B cell (primary cell): ENCODE results near the gene C5AR1. TPM values are rescaled to one million over a fixed set of nuclear protein-coding genes. Genes with fewer than 3 reads are reported as not detected.

Experiments
- ATAC-seq: fragments of 200-7000 bp; cut with Tn5 transposase; one replicate; pipeline ENCODE4 v1.10.0; 2021; ENCODE audit warnings: low read depth, mild to moderate bottlenecking, moderate number of reproducible peaks, moderate library complexity
- CTCF ChIA-PET: fragments of 350-600 bp; sonication (Branson Sonifier 250); formaldehyde crosslinking; loops from one replicate; lab custom pipeline; 2021; ENCODE audit warnings: antibody characterized with exemption, inconsistent platforms; lab: Charles Lee
- POLR2A ChIA-PET: fragments of 350-600 bp; sonication (Branson Sonifier 250); formaldehyde crosslinking; loops from one replicate; lab custom pipeline; 2021; ENCODE audit warnings: antibody characterized with exemption; lab: Charles Lee
- DNase-seq: peaks from one replicate; pipeline ENCODE4 v3.0.0; 2013
- H2AFZ ChIP-seq: 2 replicates; pipeline ENCODE4 v1.6.1; 2012; ENCODE audit warnings: mild to moderate bottlenecking, low read depth, low read length; ENCODE audit not compliant: insufficient read depth, poor library complexity, severe bottlenecking
- H3K27ac ChIP-seq, 2 donors: 1 replicate in 1 of 2; 2 replicates in 1 of 2; pipeline ENCODE4 v1.5.1; 2012 to 2013; ENCODE audit warnings: low read length in 2 of 2, mild to moderate bottlenecking in 2 of 2, moderate library complexity in 1 of 2
- H3K27me3 ChIP-seq, 4 experiments: fragments of 200-600 bp in 1 of 4; sonication (generic) in 1 of 4; replicated peaks in 1 of 4; 1 replicate in 2 of 4; 2 replicates in 2 of 4; pipeline versions ENCODE4 v1.6.1 to v1.7.0; 2013 to 2016; ENCODE audit warnings: low read length in 3 of 4, mild to moderate bottlenecking in 2 of 4, mixed read lengths in 1 of 4, moderate library complexity in 1 of 4; ENCODE audit not compliant: insufficient read depth in 4 of 4, control insufficient read depth in 3 of 4; ENCODE audit errors: control extremely low read depth in 1 of 4
- H3K36me3 ChIP-seq, 2 experiments: replicated peaks in 1 of 2; 1 replicate in 1 of 2; 2 replicates in 1 of 2; pipeline versions ENCODE4 v1.6.1 to v1.7.1; 2013; ENCODE audit warnings: low read length in 1 of 2; ENCODE audit not compliant: insufficient read depth in 2 of 2, control insufficient read depth in 1 of 2; ENCODE audit errors: control extremely low read depth in 1 of 2, extremely low read depth in 1 of 2
- H3K4me1 ChIP-seq, 2 donors: fragments of 200-600 bp in 1 of 2; sonication (generic) in 1 of 2; 1 replicate in 1 of 2; 2 replicates in 1 of 2; pipeline versions ENCODE4 v1.5.1 to v1.6.1; 2013 to 2017; ENCODE audit warnings: low read length in 2 of 2; ENCODE audit not compliant: control insufficient read depth in 2 of 2, insufficient read depth in 2 of 2
- H3K4me2 ChIP-seq: replicated peaks from 2 replicates; pipeline ENCODE3; 2012; ENCODE audit warnings: mild to moderate bottlenecking, low read depth, low read length; ENCODE audit not compliant: poor library complexity, severe bottlenecking
- H3K4me3 ChIP-seq, 5 experiments: fragments of 200-600 bp in 1 of 5; sonication (generic) in 1 of 5; 1 replicate in 3 of 5; 2 replicates in 2 of 5; pipeline versions ENCODE4 v1.5.1 to v1.7.0; 2011 to 2016; ENCODE audit warnings: low read length in 4 of 5, mild to moderate bottlenecking in 4 of 5, low read depth in 2 of 5, control low read depth in 1 of 5, moderate library complexity in 1 of 5; ENCODE audit not compliant: insufficient read depth in 1 of 5; ENCODE audit errors: control extremely low read depth in 1 of 5, extremely low read depth in 1 of 5
- H3K79me2 ChIP-seq: fragments of 200-600 bp; sonication (generic); one replicate; pipeline ENCODE4 v1.6.0; 2016; ENCODE audit warnings: low read length; ENCODE audit not compliant: control insufficient read depth, insufficient read depth
- H3K9ac ChIP-seq: fragments of 200-600 bp; sonication (generic); 2 replicates; pipeline ENCODE4 v1.6.1; 2017; ENCODE audit warnings: mild to moderate bottlenecking, low read length, moderate library complexity
- H3K9me3 ChIP-seq, 3 donors: one replicate each; pipeline versions ENCODE4 v1.6.1 to v1.7.1; 2013; ENCODE audit warnings: low read length in 2 of 3; ENCODE audit not compliant: control insufficient read depth in 2 of 3, insufficient read depth in 1 of 3; ENCODE audit errors: control extremely low read depth in 1 of 3
- H4K20me1 ChIP-seq: 2 replicates; pipeline ENCODE4 v1.6.0; 2012; ENCODE audit warnings: mild to moderate bottlenecking, low read length; ENCODE audit not compliant: insufficient read depth, control insufficient read depth, poor library complexity, severe bottlenecking
- H3K27ac Mint-ChIP-seq: one replicate; pipeline ENCODE4 v1.8.0; 2021; ENCODE audit warnings: mixed read lengths
- H3K27me3 Mint-ChIP-seq: one replicate; pipeline ENCODE4 v1.8.0; 2021; ENCODE audit warnings: mixed read lengths
- H3K4me1 Mint-ChIP-seq: one replicate; pipeline ENCODE4 v1.8.0; 2021; ENCODE audit warnings: mixed read lengths
- H3K4me3 Mint-ChIP-seq: one replicate; pipeline ENCODE4 v1.8.0; 2021; ENCODE audit warnings: mixed read lengths
- H3K9me3 Mint-ChIP-seq: one replicate; pipeline ENCODE4 v1.8.0; 2022; ENCODE audit warnings: mixed read lengths; ENCODE audit not compliant: insufficient read depth
- CTCF ChIP-seq: fragments of 200-600 bp; IDR thresholded peaks from one replicate; pipeline ENCODE4 v1.8.0; 2022; ENCODE audit warnings: antibody characterized with exemption, mild to moderate bottlenecking
- EZH2 ChIP-seq: IDR thresholded peaks from 2 replicates; pipeline ENCODE4 v1.6.1; 2012; ENCODE audit warnings: borderline replicate concordance, low read depth, mild to moderate bottlenecking, moderate library complexity, low read length; ENCODE audit not compliant: insufficient read depth, poor library complexity, severe bottlenecking
- WGBS: methylation state at CpG from one replicate; pipeline ENCODE4 v1.1.5; 2013; ENCODE audit warnings: missing lambda C conversion rate; ENCODE audit not compliant: insufficient coverage; 5-methylcytosine and 5-hydroxymethylcytosine counted together
- intact Hi-C: fragments of 100-400 bp; cut with micrococcal nuclease; formaldehyde crosslinking; loops from one replicate; pipeline ENCODE4 v1.10.0; 2022
- polyA plus RNA-seq: library from polyadenylated mRNA; depleted of rRNA; stranded (reverse); fragments of >200 nt; gene quantifications from 2 replicates; pipeline ENCODE4 v1.2.3, GENCODE V29; 2012
- total RNA-seq, 2 donors: library from RNA; stranded (reverse); fragments of 120-200 nt in 1 of 2; gene quantifications; 1 replicate in 1 of 2; 2 replicates in 1 of 2; pipeline versions ENCODE4 v1.2.3 to v1.2.4, GENCODE V29; 2013 to 2022

Gene C5AR1
- total and polyA plus RNA-seq, 2 donors (not counting 1 experiment from before 2014, with no cell fraction given), result 4.1 to 4.9 TPM

- no peaks in the 10 kb centered on the region for H3K27me3 ChIP-seq
- POLR2A ChIA-PET, result no interaction called here
- intact Hi-C loops, result no loop called here
- no peak overlapping the region for H3K27ac ChIP-seq
- Mint-ChIP-seq H3K27ac (no peak overlapping the region), H3K4me3 (no peak overlapping the region), H3K27me3 (no peaks in the 10 kb centered on the region), H3K9me3 (no peaks in the 10 kb centered on the region), H3K4me1 (peaks cover 2% of the 10 kb centered on the region)
- no peak overlapping the region for H3K4me3 ChIP-seq
- H3K36me3 ChIP-seq, result peaks cover 5 to 86% of the 10 kb centered on the region in 2 experiments
- peaks cover 41% of the 10 kb centered on the region for H3K79me2 ChIP-seq
- no peak overlapping the region for H3K4me2 ChIP-seq
- H2AFZ ChIP-seq, result no peak overlapping the region
- WGBS, result 97% methylated on average over 6 of the region's 6 CpGs
- TF ChIP-seq CTCF (no peak), EZH2 (no peak)
- CTCF ChIA-PET, result interaction anchor here (0.6 to 1.4 kb wide), 4 partner anchors 33 to 457 kb away, joined by 3 read pairs; no protein-coding TSS in a partner anchor
- H3K4me1 ChIP-seq, result no peaks in the 10 kb centered on the region
- DNase-seq (no peak), ATAC-seq (no peak)
- peaks cover 0 to 7% (median 0%) of the 10 kb centered on the region in 3 donors for H3K9me3 ChIP-seq
- peaks cover 31% of the 10 kb centered on the region for H4K20me1 ChIP-seq
- H3K9ac ChIP-seq, result no peak overlapping the region
These were observed 49.3 kb downstream of the C5AR1 start for GRCh38 chr19:47358936-47359335.

GRCh38 chr19:47362321-47362720 lies 52.7 kb downstream of the C5AR1 start:
- Histone ChIP-seq H4K20me1 (peaks cover 28% of the 10 kb centered on the region), H3K4me2 (no peak overlapping the region), H3K27ac (no peak overlapping the region), H3K36me3 (peaks cover 10 to 71% of the 10 kb centered on the region in 2 experiments), H3K4me1 (no peaks in the 10 kb centered on the region), H3K9ac (no peak overlapping the region), H3K9me3 (peaks cover 0 to 7% (median 0%) of the 10 kb centered on the region in 3 donors), H2AFZ (no peak overlapping the region), H3K79me2 (peaks cover 16% of the 10 kb centered on the region), H3K4me3 (no peak overlapping the region), H3K27me3 (no peaks in the 10 kb centered on the region)
- Mint-ChIP-seq H3K9me3 (no peaks in the 10 kb centered on the region), H3K27ac (no peak overlapping the region), H3K4me1 (no peaks in the 10 kb centered on the region), H3K4me3 (no peak overlapping the region), H3K27me3 (no peaks in the 10 kb centered on the region)
- intact Hi-C loops, result no loop called here
- 97% methylated on average over 19 of the region's 21 CpGs for WGBS
- ChIA-PET CTCF (interaction anchor here (1.2 kb wide), 1 partner anchor 13 kb away, joined by 5 read pairs; the partner anchor contains the start of gene DHX34), POLR2A (no interaction called here)
- no peak for ATAC-seq
- DNase-seq, result no peak
- TF ChIP-seq CTCF, result no peak
- TF ChIP-seq EZH2, result no peak
